Putamen (tissue), 1 donor: ENCODE data around the gene MBNL2.
"Not testable (repeated sequence)": the region's sequence is repeated elsewhere in the genome, so short reads cannot be mapped to it uniquely, and the experiment has no call there.

Experiments used
- DNase-seq: peaks from one replicate; pipeline ENCODE4 v3.0.0-alpha.2; 2016; ENCODE audit warnings: low spot score

MBNL2 gene

DNA sequence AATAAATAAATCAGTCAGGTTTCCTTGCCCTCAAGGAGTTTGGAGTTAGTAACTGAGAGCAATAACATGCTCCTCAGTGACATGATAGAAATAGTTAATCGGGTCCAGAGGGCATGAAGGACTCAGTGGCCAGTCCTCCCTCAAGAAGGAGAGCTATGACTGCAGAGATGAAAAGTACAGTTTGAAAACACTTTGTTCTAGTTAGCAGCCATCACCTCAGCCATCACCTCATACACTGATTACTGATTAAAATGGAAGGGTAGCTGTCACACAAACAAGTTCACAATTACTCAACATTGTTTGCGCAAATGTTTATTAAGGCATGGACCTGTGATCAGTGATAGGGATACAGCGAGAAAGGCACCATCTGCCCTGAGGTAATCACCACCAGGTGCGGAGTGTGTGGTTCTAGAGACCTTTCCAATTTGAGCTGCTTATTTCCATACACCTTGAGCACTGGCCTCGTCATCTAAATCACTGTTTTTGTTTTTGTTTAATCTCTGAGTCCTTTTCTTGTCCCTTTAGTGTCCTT, 126.5 kb downstream of the MBNL2 start:
- no peak for DNase-seq

GRCh38 chr13:97352012-97352411, 129.9 kb downstream of the MBNL2 start:
- not testable (repeated sequence) for DNase-seq

DNA sequence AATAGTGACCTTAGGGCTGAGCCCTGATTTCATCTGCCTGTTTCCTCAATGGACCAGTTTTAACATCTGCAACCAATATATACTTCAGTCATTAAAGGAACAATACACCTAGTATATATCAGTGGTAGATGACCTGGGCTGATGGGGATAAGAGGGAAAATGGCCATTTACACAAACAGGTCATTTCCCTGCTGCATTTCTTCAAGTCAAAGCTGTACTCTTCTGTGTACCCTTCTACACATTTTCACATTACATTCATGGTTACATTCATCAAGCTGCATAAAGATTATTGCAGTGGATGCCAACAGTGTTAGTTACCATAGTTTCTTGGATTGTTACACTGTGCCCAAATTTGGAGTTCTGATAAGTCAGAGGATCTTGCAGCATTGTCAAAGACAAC, 130.7 kb downstream of the MBNL2 start:
- no peak for DNase-seq

DNA sequence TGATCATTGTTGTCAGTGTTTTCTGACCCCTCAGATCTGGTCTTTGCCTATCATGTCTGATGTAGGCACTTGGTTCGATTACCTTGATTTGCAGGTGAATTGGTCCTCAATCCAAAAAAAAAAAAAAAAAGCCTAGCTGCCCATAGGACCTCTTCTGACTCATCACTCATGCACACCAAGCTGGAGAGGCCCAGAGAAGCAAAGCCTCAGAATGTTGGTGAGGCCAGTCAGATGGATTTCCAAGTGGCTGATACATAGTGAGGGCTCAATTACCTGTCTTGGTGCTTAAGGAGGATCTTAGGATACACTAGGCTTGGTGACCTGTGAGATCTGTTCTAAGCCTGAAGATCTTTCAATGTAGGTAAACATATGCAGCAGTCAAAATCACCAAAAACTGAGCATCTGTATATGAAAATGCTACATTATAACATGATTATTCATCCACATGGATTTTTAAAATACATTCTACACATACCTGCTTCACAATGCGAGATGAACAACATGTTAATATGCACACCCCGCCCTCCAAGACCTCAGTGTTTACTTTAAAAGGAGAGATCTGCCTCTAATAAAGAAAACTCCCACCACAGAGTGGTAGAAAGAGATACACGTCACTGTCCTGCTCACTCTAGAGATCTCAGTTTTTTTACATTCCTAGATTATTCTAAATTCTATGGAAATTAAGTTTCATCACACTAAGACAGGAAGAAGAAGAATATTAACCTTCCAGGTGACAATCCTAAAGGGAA, 132.0 kb downstream of the MBNL2 start:
- no peak for DNase-seq

DNA sequence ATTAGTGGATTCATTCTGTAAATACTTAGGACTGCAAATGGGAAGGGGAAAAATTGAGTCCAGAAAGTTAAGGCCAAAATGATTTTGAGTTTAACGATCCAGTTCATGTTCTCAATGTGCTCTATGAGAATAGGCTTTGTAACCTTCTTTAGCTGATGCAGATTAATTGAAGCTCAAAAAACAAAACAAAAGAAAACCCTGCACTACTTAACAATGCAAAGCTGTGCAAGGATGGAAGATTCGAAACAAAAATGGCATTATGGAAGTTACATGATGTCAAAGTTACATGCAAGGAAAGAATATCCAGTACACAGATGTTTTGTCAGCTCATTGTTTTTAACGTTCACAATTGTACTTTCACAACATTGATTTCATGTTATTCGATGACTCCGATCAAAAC, 132.7 kb downstream of the MBNL2 start:
- DNase-seq, result peak; percentile 45

- no peak for DNase-seq
These were observed 134.5 kb downstream of the MBNL2 start for GRCh38 chr13:97356592-97356991.

- peak; percentile 80 for DNase-seq
These were observed 137.3 kb downstream of the MBNL2 start for GRCh38 chr13:97359181-97360057.

DNA sequence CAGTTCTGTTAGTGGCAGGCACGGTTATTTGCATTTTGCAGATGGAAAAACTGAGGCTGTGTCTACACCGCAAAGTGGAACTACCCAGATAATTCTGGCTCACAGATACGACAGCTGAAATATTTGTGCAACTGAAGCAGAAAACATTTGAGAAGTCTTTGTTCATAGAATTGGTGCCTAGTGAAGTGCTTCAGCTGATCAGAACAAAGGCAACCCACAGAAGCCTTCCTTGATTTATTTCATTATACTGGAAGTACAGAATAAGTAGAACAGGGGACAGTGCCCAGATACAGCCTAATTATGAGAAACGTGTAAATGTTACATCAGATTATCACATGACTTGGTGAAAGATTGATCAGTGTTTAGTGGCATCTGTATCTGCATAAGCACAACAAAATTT, 138.5 kb downstream of the MBNL2 start:
- DNase-seq, result no peak

- DNase-seq, result no peak
These were observed 141.9 kb downstream of the MBNL2 start for GRCh38 chr13:97364031-97364430.

DNA sequence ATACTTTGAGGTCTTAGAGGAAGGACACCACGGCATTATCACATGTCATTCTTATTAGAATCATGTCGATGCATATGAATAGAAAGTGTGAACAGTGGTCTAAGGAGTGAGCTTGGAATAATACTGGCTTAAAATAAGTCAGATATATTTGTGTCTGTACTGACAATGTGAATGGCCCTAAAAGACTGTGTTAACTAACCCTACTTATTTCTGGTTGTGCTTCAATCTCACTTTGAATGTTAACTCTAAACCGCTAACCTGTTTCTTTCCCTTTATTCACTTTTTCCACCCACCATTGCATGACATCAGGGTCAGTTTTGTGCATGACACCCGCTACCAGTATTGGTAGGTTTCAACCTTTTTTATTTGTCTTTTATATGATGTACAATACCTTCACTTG, 142.7 kb downstream of the MBNL2 start:
- DNase-seq, result no peak

GRCh38 chr13:97366172-97366688, 144.1 kb downstream of the MBNL2 start:
- DNase-seq, result no peak

- no peak for DNase-seq
These were observed 145.1 kb downstream of the MBNL2 start for GRCh38 chr13:97367016-97367822.

- no peak for DNase-seq
These were observed 147.2 kb downstream of the MBNL2 start for GRCh38 chr13:97369261-97369893.

- DNase-seq, result no peak
These were observed 149.5 kb downstream of the MBNL2 start for GRCh38 chr13:97371486-97372109.

GRCh38 chr13:97372936-97373335, 150.8 kb downstream of the MBNL2 start:
- no peak for DNase-seq

- no peak for DNase-seq
These were observed 151.7 kb downstream of the MBNL2 start for GRCh38 chr13:97373787-97374186.

DNA sequence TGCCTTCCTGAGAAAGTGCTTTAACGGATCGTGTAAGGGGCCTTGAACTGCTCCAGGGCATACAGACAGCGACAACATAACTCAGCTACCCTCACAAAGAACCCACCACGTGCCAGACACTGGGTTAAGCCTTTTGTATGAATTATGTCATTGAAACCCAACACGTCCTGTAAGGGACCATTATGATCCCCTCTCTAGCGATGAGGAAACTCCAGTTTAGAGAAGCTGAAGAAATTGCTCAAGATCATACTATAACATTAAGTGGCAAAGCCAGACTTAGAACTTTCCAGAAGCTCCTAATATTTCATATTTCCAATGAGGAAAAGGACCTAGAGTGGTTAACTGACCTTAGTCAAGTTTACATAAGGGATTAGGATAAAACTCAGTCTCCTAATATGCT, 154.8 kb downstream of the MBNL2 start:
- DNase-seq, result no peak

DNA sequence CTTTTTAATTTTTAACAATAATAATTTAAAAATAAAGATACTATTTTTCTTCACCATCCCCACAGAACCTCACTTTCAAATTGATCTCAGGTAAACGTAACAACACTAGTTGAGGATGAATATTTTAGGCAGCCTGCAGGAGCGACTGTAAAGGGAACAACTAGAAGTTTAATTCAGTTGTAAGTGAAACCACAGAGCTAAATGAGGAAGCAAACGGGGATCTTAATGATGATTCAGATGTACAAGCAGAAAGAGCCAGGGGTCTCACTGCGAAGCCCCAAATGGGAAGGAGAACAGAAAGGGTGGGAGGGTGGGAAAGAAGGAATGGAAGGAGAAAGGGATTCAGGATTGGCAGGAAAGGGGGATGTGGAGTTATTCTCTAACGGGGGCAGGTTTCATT, 157.3 kb downstream of the MBNL2 start:
- no peak for DNase-seq

GRCh38 chr13:97380696-97381095, 158.6 kb downstream of the MBNL2 start:
- DNase-seq, result no peak

GRCh38 chr13:97381189-97381588, 159.1 kb downstream of the MBNL2 start:
- no peak for DNase-seq

- no peak for DNase-seq
These were observed 160.1 kb downstream of the MBNL2 start for GRCh38 chr13:97382276-97382675.
